Measurements from ENCODE around the gene KAT7.

KAT7 gene

DNA sequence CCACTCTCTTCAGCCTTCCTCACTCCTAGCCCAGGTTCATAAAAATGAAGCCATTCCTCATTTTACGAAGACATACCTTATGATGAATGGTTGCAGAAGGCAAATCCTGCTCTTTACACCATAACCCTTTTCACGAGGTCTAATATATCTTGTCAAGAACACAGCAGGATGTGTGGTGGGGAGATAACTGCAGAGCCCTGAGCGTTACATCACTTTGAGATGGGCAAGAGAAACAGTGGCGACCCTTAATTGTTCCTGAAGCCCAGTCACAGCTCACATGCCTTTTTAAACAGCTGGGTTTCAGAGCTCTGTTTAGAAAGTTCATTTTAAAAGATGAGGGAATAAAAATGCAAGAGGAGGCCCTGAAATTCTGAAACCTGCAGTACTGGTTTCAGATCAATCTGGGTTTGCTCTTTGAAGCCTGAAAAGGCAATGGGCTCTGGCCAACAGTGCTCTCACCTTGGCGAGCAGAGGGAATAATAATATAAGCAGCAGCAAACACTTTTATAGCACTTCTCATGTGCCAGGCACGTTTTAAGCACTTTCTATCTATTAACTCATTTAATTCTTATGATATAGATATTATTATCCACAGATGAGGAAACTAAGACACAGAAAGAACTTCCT lies 27.4 kb upstream of the KAT7 start:
- DNase-seq = no peak

DNA sequence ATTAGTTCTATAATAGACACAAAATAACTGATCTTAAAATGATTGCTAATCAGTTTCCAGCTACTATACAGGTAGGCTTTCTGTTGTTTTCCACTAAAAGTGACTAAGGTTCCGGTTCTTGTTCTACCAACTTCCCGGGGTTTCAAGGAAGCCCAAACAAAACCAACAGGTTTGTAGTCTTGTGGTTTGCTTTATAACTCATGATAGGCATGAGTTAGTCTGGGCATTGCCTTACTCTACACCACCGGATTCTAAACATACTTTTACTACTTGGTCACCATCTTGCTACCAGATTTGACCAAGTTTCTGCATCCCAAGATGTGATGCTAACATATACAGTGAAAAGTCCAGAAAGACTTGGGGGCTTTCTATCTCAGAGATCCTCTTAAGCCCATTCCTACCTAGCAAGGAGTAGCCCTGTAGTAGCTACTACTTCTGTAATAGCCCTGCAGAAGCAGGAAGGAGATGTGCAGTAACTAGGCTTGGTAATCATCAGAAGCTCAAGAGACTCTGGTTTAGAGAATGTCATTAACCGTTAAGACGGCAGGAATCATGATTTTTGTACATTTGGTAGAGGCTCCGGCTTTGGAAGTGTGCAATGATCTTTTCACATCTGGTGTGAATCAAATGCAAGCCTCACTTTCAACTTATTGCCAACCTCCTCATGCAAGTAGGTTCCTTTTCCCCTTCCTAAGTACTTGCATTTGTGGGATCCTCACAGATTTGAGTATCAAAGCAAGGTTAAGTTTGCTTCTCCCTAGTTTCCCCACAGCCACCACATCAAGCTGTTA lies 26.1 kb upstream of the KAT7 start:
- peak; percentile 15 for DNase-seq

- DNase-seq = peak; percentile 97
Observed at GRCh38 chr17:49763735-49764558, 24.5 kb upstream of the KAT7 start, which contains the start of gene FAM117A. Gene FAM117A, minus strand, starts transcription at chr17:49764131. Its CDS starts 44 bp downstream, at chr17:49764087.

GRCh38 chr17:49764559-49765180 lies 23.8 kb upstream of the KAT7 start:
- DNase-seq = no peak

- no peak for DNase-seq
Observed at GRCh38 chr17:49766918-49767530, 21.5 kb upstream of the KAT7 start.

DNA sequence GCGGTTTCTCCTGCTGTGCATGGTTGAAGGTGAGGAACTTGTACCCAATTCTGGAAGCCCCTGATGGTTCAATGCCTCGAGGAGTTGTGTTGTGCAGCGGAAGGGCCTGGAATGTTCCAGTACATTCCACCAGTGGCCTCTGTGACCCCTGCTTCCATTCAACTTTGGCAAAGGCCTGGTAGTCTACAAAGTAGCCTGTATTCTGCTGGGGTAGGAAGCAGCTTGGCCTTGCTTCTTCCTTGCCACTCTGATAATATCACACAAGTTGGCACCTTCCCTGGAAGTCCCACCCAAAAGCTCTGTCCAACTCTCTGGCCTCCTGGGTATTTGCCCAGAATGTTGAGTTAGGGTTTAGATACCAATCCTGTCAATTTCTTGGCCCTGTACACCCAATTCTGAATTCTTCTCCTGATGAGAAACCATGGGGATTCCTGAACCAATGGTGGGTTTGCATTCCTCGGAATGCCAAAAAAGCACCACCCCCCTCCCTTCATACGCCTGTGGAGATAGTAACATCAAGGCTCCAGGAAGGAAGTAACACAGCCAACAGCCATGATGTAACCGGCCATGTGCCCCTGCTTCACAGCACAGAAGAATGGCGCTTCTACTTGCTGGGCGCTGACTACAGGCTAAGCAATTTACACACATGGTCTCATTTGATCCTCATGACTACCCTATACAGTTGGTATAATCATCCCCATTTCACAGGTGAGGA lies 12.8 kb upstream of the KAT7 start:
- DNase-seq = no peak

DNA sequence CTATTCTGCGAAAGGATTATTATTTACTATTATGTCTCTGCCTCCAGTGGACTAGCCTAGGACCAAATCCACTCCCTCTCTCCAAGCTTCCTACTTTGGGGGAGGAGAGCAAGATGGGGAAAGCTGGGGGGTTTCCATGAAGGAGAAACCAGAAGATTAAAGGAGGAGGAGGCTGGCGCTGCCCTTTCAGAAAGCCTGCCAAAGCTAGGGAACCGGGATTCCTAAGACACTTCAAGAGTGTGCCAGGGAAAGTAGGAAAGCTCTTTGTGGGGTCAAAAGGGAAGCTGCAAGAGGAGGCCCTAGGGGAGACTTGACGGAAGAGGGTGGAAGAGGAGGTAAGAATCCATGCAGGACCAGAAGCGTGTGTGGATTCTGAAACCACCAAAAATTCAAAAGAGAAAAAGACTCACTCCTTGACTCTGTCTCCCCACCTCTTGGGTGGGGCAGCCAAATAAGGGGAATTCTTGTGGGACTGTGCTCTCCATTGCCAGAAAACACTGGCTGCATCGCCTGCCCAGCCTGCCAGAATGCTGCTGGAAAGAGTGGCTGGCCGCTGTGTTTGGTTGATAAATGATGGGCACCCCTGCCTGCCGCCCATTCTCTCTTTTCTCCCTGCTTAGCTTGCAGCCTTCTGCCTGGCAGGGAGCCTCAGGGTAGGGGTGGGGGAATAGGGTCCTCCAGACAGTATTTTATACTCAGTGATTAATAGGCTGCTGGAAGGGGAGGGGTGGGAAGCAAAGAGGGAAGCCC lies 11.8 kb upstream of the KAT7 start:
- DNase-seq = no peak

GRCh38 chr17:49777563-49777962 lies 10.9 kb upstream of the KAT7 start:
- no peak for DNase-seq

- DNase-seq = no peak
Observed at GRCh38 chr17:49779156-49779738, 9.2 kb upstream of the KAT7 start.

GRCh38 chr17:49779739-49780231 lies 8.7 kb upstream of the KAT7 start:
- DNase-seq = peak; percentile 72

GRCh38 chr17:49783071-49783715 lies 5.3 kb upstream of the KAT7 start:
- DNase-seq = no peak

DNA sequence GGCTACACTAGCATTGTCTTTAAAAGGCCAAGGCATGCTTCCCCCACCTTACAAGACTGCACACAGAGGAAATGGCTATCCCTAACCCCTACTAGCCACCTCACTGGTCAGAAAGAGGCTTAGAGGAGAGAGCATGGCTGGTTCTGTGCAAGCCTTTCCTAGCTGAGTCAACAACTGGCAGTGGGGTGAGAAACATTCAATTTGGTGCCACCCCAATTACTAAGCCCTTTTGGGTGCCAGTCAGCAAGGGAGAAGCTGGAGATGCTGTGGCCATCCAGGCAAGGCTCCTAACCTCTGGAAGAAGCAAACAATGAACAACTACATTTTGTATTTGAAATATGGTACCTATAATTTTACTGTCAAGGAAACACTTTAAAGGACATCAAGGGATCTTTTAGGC lies 4.7 kb upstream of the KAT7 start:
- no peak for DNase-seq

DNA sequence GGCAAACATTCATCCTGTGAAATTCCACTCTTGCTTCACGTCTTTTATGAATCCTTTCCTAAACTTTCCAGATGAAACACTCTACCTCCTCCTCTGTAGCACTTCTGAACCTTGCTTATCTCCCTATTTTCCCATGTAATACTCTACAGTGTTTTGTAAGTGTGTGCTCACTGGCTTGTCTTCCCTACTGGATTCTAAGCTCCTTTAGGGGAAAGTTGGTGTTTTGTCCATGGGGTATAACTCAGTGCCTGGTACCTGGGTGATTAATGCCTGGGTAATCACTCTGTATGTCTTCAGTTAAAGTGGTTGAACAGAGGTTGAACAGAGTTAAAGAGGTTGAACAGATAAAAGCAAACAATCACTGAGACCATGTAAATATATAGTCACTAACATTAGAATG lies 3.8 kb upstream of the KAT7 start:
- no peak for DNase-seq

DNA sequence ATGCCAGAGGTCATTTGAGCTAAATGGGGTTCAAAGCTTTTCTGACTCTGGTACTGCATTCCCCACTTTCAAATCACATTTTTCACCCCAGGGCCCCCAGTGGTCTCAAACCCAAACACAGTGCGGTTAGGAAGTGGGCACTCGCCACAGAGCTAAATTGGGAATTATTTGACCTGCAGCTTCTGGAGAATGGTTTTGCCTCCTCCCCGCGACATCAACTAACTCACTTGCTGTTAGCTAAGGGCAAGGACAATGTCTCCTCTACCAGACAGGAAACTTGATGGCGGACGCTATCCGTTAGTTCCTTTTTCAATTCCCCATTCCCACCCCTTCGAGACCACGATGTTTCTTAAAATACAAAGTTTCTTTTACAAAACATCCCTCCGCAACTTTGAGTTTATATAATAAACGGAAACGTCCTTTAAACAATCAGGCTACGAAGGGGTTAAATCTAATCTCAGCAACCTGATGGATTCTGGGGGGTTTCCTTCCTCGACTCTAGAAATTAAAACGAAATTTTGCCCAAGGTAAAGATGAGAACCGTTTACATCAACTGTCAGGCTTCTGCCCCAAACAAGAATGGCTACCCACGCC lies 500 bp upstream of the KAT7 start:
- peak; percentile 3 for DNase-seq

- no peak for DNase-seq
Observed at GRCh38 chr17:49789243-49789578, 730 bp downstream of the KAT7 start.

DNA sequence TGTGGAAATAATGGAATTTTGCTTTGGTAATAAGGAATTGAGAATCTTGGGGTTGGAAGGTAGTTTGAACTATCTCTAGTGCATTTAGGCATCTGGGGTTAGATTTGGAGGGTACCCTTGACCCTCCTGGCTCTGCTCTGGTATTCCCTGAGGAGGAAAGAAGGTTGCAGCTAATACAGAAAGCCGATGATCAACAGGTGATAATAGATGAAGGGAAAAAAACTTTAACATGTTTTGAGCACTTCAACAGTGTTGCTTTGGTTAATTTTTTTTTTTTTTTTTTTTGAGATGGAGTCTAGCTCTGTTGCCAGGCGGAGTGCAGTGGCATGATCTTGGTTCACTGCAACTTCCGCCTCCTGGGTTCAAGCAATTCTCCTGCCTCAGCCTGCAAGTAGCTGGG lies 4.8 kb downstream of the KAT7 start:
- no peak for DNase-seq

DNA sequence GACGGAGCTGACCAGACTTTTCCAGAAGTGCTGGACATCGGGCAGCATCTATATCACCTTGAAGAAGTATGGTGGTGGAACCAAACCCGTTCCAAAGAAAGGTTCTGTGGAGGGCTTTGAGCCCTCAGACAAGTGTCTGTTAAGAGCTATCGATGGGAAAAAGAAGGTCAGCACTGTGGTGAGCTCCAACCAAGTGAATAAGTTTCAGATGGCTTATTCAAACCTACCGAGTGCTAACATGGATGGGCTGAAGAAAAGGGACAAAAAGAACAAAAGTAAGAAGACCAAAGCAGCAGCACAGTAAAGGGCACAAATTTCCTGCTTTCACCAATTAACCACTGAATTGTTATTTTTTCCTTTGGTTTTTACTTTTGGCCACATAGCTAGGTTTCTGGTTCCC lies 6.9 kb downstream of the KAT7 start:
- no peak for DNase-seq

GRCh38 chr17:49798182-49798581 lies 9.7 kb downstream of the KAT7 start:
- peak; percentile 4 for DNase-seq

GRCh38 chr17:49798738-49799137 lies 10.3 kb downstream of the KAT7 start:
- no peak for DNase-seq

- no peak for DNase-seq
Observed at GRCh38 chr17:49809056-49809455, 20.6 kb downstream of the KAT7 start.

All from fibroblast of skin of abdomen (primary cell).